Measurements from ENCODE around the gene HMX1. TPM values are rescaled to one million over a fixed set of nuclear protein-coding genes. Genes with fewer than 3 reads are reported as not detected.

The HMX1 gene
- total and polyA plus RNA-seq, 2 donors (not counting 1 experiment from before 2014, with no cell fraction given): not detected

GRCh38 chr4:8872402-8873291 is 1.0 kb upstream of the HMX1 start:
- H2AFZ ChIP-seq (ENCODE audit: insufficient read depth, low read depth, low read length, poor library complexity, severe bottlenecking): no peak overlapping the region
- intact Hi-C loops (cut with micrococcal nuclease): no loop called here
- Mint-ChIP-seq H3K4me3 (no peak overlapping the region), H3K4me1 (peaks cover 2% of the 10 kb centered on the region), H3K27ac (no peak overlapping the region), H3K9me3 (ENCODE audit: insufficient read depth) (no peaks in the 10 kb centered on the region), H3K27me3 (peaks cover 51% of the 10 kb centered on the region)
- H3K27ac ChIP-seq (ENCODE audit: low read length in 2 of 2): no peak overlapping the region
- CTCF ChIA-PET: no interaction called here
- ATAC-seq (ENCODE audit: low read depth) (no peak), DNase-seq (no peak)
- no peak overlapping the region for H3K9ac ChIP-seq (ENCODE audit: low read length)
- TF ChIP-seq EZH2 (IDR thresholded peaks at IDR 0.05; ENCODE audit: borderline replicate concordance, insufficient read depth, low read depth, low read length, poor library complexity, severe bottlenecking) (no peak), CTCF (IDR thresholded peaks at IDR 0.05) (no peak)
- H3K79me2 ChIP-seq (ENCODE audit: control insufficient read depth, insufficient read depth, low read length): no peaks in the 10 kb centered on the region
- peaks cover 0 to 43% (median 0%) of the 10 kb centered on the region in 3 donors for H3K9me3 ChIP-seq (ENCODE audit: control extremely low read depth in 1 of 3, control insufficient read depth in 2 of 3, insufficient read depth in 1 of 3, low read length in 2 of 3)
- POLR2A ChIA-PET: no interaction called here
- no peak overlapping the region for H3K4me3 ChIP-seq (ENCODE audit: control extremely low read depth in 1 of 5, extremely low read depth in 1 of 5, insufficient read depth in 1 of 5, low read depth in 2 of 5, low read length in 4 of 5)
- no peaks in the 10 kb centered on the region for H4K20me1 ChIP-seq (ENCODE audit: control insufficient read depth, insufficient read depth, low read length, poor library complexity, severe bottlenecking)
- no peaks in the 10 kb centered on the region for H3K36me3 ChIP-seq (replicated peaks in 1 of 2; ENCODE audit: control extremely low read depth in 1 of 2, control insufficient read depth in 1 of 2, extremely low read depth in 1 of 2, insufficient read depth in 2 of 2, low read length in 1 of 2)
- no peak overlapping the region for H3K4me2 ChIP-seq (replicated peaks; ENCODE audit: low read depth, low read length, poor library complexity, severe bottlenecking)
- H3K27me3 ChIP-seq (replicated peaks in 1 of 4; ENCODE audit: control extremely low read depth in 1 of 4, control insufficient read depth in 3 of 4, insufficient read depth in 4 of 4, low read length in 3 of 4): peaks cover 0 to 66% (median 11%) of the 10 kb centered on the region in 4 experiments
- H3K4me1 ChIP-seq (ENCODE audit: control insufficient read depth in 2 of 2, insufficient read depth in 2 of 2, low read length in 2 of 2): no peaks in the 10 kb centered on the region
- WGBS (ENCODE audit: insufficient coverage): 12% methylated on average over 45 of the region's 55 CpGs

All from B cell (primary cell).